ENCODE results near the gene PARD3.
"Not testable (repeated sequence)": the region's sequence is repeated elsewhere in the genome, so short reads cannot be mapped to it uniquely, and the experiment has no call there.

PARD3 gene

GRCh38 chr10:34438741-34439140, 376.4 kb downstream of the PARD3 start:
- no peak for DNase-seq

- no peak for DNase-seq
These were observed 377.2 kb downstream of the PARD3 start for GRCh38 chr10:34437906-34438305.

- no peak for DNase-seq
These were observed 380.9 kb downstream of the PARD3 start for GRCh38 chr10:34434119-34434594.

- no peak for DNase-seq
These were observed 381.6 kb downstream of the PARD3 start for GRCh38 chr10:34433241-34434076.

- no peak for DNase-seq
These were observed 382.5 kb downstream of the PARD3 start for GRCh38 chr10:34432589-34432988.

- DNase-seq, result no peak
These were observed 384.4 kb downstream of the PARD3 start for GRCh38 chr10:34430685-34431084.

GRCh38 chr10:34428501-34428900, 386.6 kb downstream of the PARD3 start:
- DNase-seq, result no peak

- DNase-seq, result no peak
These were observed 387.2 kb downstream of the PARD3 start for GRCh38 chr10:34427911-34428216.

GRCh38 chr10:34427158-34427910, 387.8 kb downstream of the PARD3 start:
- not testable (repeated sequence) for DNase-seq

- not testable (repeated sequence) for DNase-seq
These were observed 388.4 kb downstream of the PARD3 start for GRCh38 chr10:34426538-34427157.

- DNase-seq, result no peak
These were observed 389.1 kb downstream of the PARD3 start for GRCh38 chr10:34426041-34426440.

- DNase-seq, result no peak
These were observed 391.1 kb downstream of the PARD3 start for GRCh38 chr10:34423673-34424625.

- no peak for DNase-seq
These were observed 394.3 kb downstream of the PARD3 start for GRCh38 chr10:34420795-34421194.

- DNase-seq, result no peak
These were observed 394.8 kb downstream of the PARD3 start for GRCh38 chr10:34420273-34420672.

- no peak for DNase-seq
These were observed 400.1 kb downstream of the PARD3 start for GRCh38 chr10:34415039-34415438.

- no peak for DNase-seq
These were observed 401.1 kb downstream of the PARD3 start for GRCh38 chr10:34413756-34414587.

- DNase-seq, result no peak
These were observed 401.9 kb downstream of the PARD3 start for GRCh38 chr10:34413214-34413613.

- DNase-seq, result no peak
These were observed 406.1 kb downstream of the PARD3 start for GRCh38 chr10:34408956-34409355.

GRCh38 chr10:34408381-34408780, 406.7 kb downstream of the PARD3 start:
- no peak for DNase-seq

- DNase-seq, result peak; percentile 15
These were observed 407.7 kb downstream of the PARD3 start for GRCh38 chr10:34407324-34407805.
